Activated CD4-positive, alpha-beta memory T cell treated with anti-CD3 and anti-CD28 coated beads, Interleukin-2, amount 10 ng/mL, durations not matched to agents 7 days and 5 days (primary cell): ENCODE measurements around the gene IGSF23. TPM values are rescaled to one million over a fixed set of nuclear protein-coding genes. Genes with fewer than 3 reads are reported as not detected.
"Not testable (repeated sequence)": the region's sequence is repeated elsewhere in the genome, so short reads cannot be mapped to it uniquely, and the experiment has no call there.

ENCODE experiments used
- CTCF ChIA-PET: fragments of 350-600 bp; sonication (Branson Sonifier 250); formaldehyde crosslinking; loops from one replicate; lab custom pipeline; 2021; ENCODE audit warnings: antibody characterized with exemption, inconsistent platforms; lab: Charles Lee
- POLR2A ChIA-PET: fragments of 350-600 bp; sonication (Branson Sonifier 250); formaldehyde crosslinking; loops from one replicate; lab custom pipeline; 2021; ENCODE audit warnings: antibody characterized with exemption; lab: Charles Lee
- DNase-seq: peaks from one replicate; pipeline ENCODE4 v3.0.0-alpha.2; 2020
- H3K27ac Mint-ChIP-seq: one replicate; pipeline ENCODE4 v1.8.0; 2021; ENCODE audit warnings: mild to moderate bottlenecking, mixed read lengths
- H3K27me3 Mint-ChIP-seq: one replicate; pipeline ENCODE4 v1.8.0; 2021; ENCODE audit warnings: mixed read lengths
- H3K36me3 Mint-ChIP-seq: one replicate; pipeline ENCODE4 v1.8.0; 2021; ENCODE audit warnings: low read depth, mixed read lengths
- H3K4me1 Mint-ChIP-seq: one replicate; pipeline ENCODE4 v1.8.0; 2021; ENCODE audit warnings: mixed read lengths
- H3K4me3 Mint-ChIP-seq: one replicate; pipeline ENCODE4 v1.8.0; 2021; ENCODE audit warnings: mild to moderate bottlenecking, mixed read lengths
- H3K9me3 Mint-ChIP-seq: one replicate; pipeline ENCODE4 v1.8.0; 2021; ENCODE audit warnings: mixed read lengths
- total RNA-seq, 2 experiments: library from RNA; stranded (reverse); gene quantifications; one replicate each; pipeline ENCODE4 v1.2.3, GENCODE V29; 2021

IGSF23 gene
- total RNA-seq, 2 experiments from 2014 or later, result not detected

GRCh38 chr19:44576843-44577565, 36.4 kb upstream of the IGSF23 start:
- DNase-seq, result peak; percentile 17
- H3K4me3 Mint-ChIP-seq, result no peak overlapping the region

DNA sequence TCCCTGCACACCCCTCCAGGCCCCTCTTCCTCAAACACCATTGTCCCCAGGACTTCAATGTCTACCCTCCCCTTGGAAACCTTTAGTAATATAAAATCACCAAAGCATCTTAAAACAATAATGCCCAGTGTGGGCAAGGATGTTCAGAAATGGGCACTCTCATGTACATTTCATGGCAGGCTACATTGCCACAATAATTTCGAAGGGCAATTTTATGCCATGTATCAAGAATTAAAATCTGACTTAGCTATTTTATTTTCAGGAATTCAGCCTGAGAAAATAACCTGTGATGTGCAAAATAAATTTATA, 35.8 kb upstream of the IGSF23 start:
- no peak for DNase-seq
- H3K36me3 Mint-ChIP-seq, result no peaks in the 10 kb centered on the region
- H3K9me3 Mint-ChIP-seq, result peaks cover 7% of the 10 kb centered on the region
- no peak overlapping the region for H3K27ac Mint-ChIP-seq
- CTCF ChIA-PET, result interaction anchor here (1.0 to 1.3 kb wide), 2 partner anchors 11 to 77 kb away, joined by 3 to 5 read pairs; no protein-coding TSS in a partner anchor
- H3K4me3 Mint-ChIP-seq, result no peak overlapping the region
- no peaks in the 10 kb centered on the region for H3K4me1 Mint-ChIP-seq
- POLR2A ChIA-PET, result no interaction called here
- H3K27me3 Mint-ChIP-seq, result no peaks in the 10 kb centered on the region

More at GRCh38 chr19:44576843-44577565, 36.4 kb upstream of the IGSF23 start:
- Mint-ChIP-seq H3K27ac (no peak overlapping the region), H3K27me3 (no peaks in the 10 kb centered on the region), H3K9me3 (peaks cover 7% of the 10 kb centered on the region), H3K36me3 (no peaks in the 10 kb centered on the region), H3K4me1 (no peaks in the 10 kb centered on the region)
- POLR2A ChIA-PET, result no interaction called here
- CTCF ChIA-PET, result interaction anchor here (0.7 to 1.3 kb wide), 3 partner anchors 12 to 77 kb away, joined by 3 to 5 read pairs (median 3); no protein-coding TSS in a partner anchor

DNA sequence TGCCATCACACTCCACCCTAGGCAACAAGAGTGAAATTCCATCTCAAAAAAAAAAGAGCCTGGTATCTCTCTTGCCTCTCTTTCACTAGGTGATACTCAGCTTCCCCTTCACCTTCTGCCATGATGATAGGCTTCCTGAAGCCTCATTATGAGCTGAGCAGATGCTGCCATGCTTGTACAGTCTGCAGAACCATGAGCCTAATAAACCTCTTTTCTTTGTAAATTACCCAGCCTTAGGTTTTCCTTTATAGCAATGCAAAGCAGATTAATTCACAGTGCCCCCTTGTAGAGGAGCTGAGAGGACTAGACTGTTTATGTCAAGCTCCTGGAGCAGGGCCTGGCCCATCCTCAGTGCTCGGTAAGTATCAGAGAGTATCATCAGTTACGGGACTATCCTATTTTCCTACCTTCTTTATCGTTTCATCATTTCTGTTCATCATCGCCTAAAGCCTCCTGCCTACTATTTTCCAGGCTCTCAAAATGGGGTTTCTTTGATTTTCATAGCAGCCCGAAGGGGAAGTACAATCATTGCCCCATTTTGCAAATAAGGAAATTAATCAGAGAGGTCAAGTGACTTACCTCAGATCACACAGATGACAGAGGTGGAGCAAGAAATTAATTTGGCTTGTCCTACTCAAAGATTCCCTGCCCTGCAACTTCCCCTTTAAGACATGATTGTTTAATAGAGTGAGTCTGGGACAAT, 33.5 kb upstream of the IGSF23 start:
- CTCF ChIA-PET, result no interaction called here
- H3K27me3 Mint-ChIP-seq, result no peaks in the 10 kb centered on the region
- H3K4me1 Mint-ChIP-seq, result no peaks in the 10 kb centered on the region
- no peak overlapping the region for H3K4me3 Mint-ChIP-seq
- no peaks in the 10 kb centered on the region for H3K36me3 Mint-ChIP-seq
- H3K9me3 Mint-ChIP-seq, result peaks cover 7% of the 10 kb centered on the region
- no peak overlapping the region for H3K27ac Mint-ChIP-seq
- no peak for DNase-seq
- POLR2A ChIA-PET, result no interaction called here

- Mint-ChIP-seq H3K9me3 (peaks cover 8% of the 10 kb centered on the region), H3K27ac (no peak overlapping the region), H3K36me3 (no peaks in the 10 kb centered on the region), H3K4me1 (no peaks in the 10 kb centered on the region), H3K27me3 (no peaks in the 10 kb centered on the region), H3K4me3 (no peak overlapping the region)
- DNase-seq, result no peak
- ChIA-PET POLR2A (no interaction called here), CTCF (no interaction called here)
Observed at GRCh38 chr19:44580366-44580895, 32.9 kb upstream of the IGSF23 start.

- Mint-ChIP-seq H3K4me1 (no peaks in the 10 kb centered on the region), H3K27ac (no peak overlapping the region), H3K4me3 (no peak overlapping the region), H3K36me3 (no peaks in the 10 kb centered on the region), H3K27me3 (no peaks in the 10 kb centered on the region), H3K9me3 (peaks cover 11% of the 10 kb centered on the region)
- DNase-seq, result no peak
- ChIA-PET CTCF (no interaction called here), POLR2A (no interaction called here)
Observed at GRCh38 chr19:44581288-44581687, 32.1 kb upstream of the IGSF23 start.

- Mint-ChIP-seq H3K27ac (no peak overlapping the region), H3K9me3 (peaks cover 17% of the 10 kb centered on the region), H3K4me1 (peaks cover 6% of the 10 kb centered on the region), H3K36me3 (no peaks in the 10 kb centered on the region), H3K27me3 (no peaks in the 10 kb centered on the region), H3K4me3 (no peak overlapping the region)
- ChIA-PET CTCF (interaction anchor here (0.6 to 0.7 kb wide), 5 partner anchors 9 to 909 kb away, joined by 3 to 5 read pairs (median 3); no protein-coding TSS in a partner anchor), POLR2A (no interaction called here)
- no peak for DNase-seq
Observed at GRCh38 chr19:44582581-44583265, 30.6 kb upstream of the IGSF23 start.

- Mint-ChIP-seq H3K27me3 (no peaks in the 10 kb centered on the region), H3K9me3 (peaks cover 21% of the 10 kb centered on the region), H3K4me1 (peaks cover 11% of the 10 kb centered on the region), H3K27ac (no peak overlapping the region), H3K36me3 (no peaks in the 10 kb centered on the region), H3K4me3 (no peak overlapping the region)
- ChIA-PET CTCF (no interaction called here), POLR2A (no interaction called here)
- DNase-seq, result no peak
Observed at GRCh38 chr19:44585371-44586133, 27.8 kb upstream of the IGSF23 start.

DNA sequence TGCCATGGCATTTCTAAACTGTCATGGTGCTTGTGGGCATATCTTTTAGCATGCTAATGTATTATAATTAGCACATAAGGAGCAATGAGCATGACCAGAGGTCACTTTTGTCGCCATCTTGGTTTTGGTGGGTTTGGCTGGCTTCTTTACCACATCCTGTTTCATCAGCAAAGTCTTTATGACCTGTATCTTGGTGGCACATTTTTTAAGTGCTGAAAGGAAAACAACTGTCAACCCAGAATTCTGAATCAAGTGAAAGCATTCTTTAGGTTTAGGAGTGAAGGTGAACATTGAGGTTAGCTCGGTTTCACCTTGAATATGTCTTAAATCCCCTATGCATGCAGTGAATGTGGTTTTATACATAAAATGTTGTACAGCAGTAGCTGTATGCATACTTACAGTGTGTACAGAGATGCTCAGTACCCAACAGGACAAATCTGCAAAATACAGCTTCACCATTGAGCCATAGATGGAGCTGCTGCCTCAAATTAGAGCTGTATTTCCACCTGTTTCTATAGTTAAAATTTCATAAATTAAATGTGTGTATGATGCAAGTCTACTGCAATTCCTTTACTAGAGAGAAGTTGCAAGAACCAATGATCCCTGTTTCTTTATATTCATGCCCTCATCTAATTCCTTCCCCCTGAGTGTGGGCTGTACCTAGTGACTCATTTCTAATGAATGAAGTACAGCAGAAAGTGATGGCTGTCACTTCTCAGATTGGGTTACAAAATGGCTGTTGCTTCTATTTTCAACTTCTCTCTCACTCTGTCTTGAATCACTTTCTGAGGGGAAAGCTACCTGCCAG, 25.2 kb upstream of the IGSF23 start:
- peak; percentile 16 for DNase-seq
- no peak overlapping the region for H3K4me3 Mint-ChIP-seq
- no peak overlapping the region for H3K27ac Mint-ChIP-seq

GRCh38 chr19:44588771-44589112, 24.6 kb upstream of the IGSF23 start:
- Mint-ChIP-seq H3K36me3 (no peaks in the 10 kb centered on the region), H3K4me1 (peaks cover 11% of the 10 kb centered on the region), H3K27me3 (no peaks in the 10 kb centered on the region), H3K9me3 (peaks cover 18% of the 10 kb centered on the region), H3K4me3 (no peak overlapping the region), H3K27ac (no peak overlapping the region)
- POLR2A ChIA-PET, result no interaction called here
- no peak for DNase-seq
- CTCF ChIA-PET, result interaction anchor here (0.9 to 1.1 kb wide), 4 partner anchors 12 to 196 kb away, joined by 3 to 5 read pairs (median 4); no protein-coding TSS in a partner anchor

More for the DNA sequence above, 25.2 kb upstream of the IGSF23 start:
- Mint-ChIP-seq H3K4me1 (peaks cover 11% of the 10 kb centered on the region), H3K9me3 (peaks cover 18% of the 10 kb centered on the region), H3K36me3 (no peaks in the 10 kb centered on the region), H3K27me3 (no peaks in the 10 kb centered on the region)
- POLR2A ChIA-PET, result no interaction called here
- CTCF ChIA-PET, result interaction anchor here (0.9 to 1.1 kb wide), 4 partner anchors 11 to 196 kb away, joined by 3 to 5 read pairs (median 4); no protein-coding TSS in a partner anchor

DNA sequence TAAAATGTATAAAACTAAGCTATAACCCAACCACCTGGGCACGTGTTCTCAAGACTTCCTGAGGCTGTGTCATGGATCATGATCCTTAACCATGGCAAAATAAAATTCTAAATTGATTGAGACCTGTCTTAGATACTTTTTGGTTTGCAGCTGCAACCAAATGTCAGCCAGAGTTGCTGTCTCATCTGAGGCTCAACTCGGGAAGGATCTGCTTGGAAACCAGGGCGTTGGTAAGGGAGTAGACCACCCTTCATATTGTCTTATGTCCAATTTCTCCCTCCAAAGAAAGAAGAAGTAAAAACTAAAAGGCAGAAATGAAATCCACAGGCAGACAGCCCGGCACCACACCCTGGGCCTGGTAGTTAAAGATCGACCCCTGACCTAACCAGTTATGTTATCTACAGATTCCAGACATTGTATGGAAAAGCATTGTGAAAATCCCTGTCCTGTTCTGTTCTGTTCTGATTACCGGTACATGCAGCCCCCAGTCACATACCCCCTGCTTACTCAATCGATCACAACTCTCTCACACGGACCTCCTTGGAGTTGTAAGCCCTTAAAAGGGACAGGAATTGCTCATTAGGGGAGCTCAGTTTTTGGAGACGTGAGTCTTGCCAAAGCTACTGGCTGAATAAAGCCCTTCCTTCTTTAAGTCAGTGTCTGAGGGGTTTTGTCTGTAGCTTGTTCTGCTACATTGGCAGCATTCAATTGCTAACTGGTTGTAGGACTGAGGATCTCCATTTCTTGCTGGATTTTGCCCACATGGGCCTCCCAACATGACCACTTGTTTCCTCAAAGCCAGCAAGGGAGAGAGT, 22.9 kb upstream of the IGSF23 start:
- DNase-seq, result no peak
- H3K9me3 Mint-ChIP-seq, result peaks cover 19% of the 10 kb centered on the region
- CTCF ChIA-PET, result no interaction called here
- H3K36me3 Mint-ChIP-seq, result no peaks in the 10 kb centered on the region
- no peak overlapping the region for H3K4me3 Mint-ChIP-seq
- no peaks in the 10 kb centered on the region for H3K27me3 Mint-ChIP-seq
- peaks cover 11% of the 10 kb centered on the region for H3K4me1 Mint-ChIP-seq
- H3K27ac Mint-ChIP-seq, result no peak overlapping the region
- POLR2A ChIA-PET, result no interaction called here

DNA sequence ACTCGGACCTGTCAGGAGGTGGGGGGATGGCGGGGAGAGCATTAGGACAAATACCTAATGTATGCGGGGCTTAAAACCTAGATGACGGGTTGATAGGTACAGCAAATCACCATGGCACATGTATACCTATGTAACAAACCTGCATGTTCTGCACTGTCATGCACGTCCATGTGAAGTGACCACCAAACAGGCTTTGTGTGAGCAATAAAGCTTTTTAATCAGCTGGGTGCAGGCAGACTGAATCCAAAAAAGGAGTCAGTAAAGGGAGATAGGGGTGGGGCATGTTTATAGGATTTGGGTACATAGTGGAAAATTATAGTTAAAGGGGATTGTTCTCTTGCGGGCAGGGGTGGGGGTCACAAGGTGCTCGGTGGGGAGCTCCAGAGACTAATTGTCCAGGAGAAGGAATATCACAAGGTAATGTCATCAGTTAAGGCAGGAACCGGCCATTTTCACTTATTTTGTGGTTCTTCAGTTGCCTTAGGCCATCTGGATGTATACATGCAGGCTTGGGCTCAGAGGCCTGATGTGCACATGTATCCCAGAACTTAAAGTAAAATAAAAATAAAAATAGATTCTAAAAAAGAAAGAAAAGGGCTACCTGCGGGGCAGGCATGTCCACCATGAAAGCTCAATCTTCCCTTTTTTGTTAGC, 21.9 kb upstream of the IGSF23 start:
- H3K4me3 Mint-ChIP-seq, H3K27me3 Mint-ChIP-seq, POLR2A ChIA-PET, H3K27ac Mint-ChIP-seq, H3K36me3 Mint-ChIP-seq, DNase-seq: not testable (repeated sequence)
- CTCF ChIA-PET, result interaction anchor here (0.7 kb wide), 1 partner anchor 20 kb away, joined by 3 read pairs; no protein-coding TSS in a partner anchor
- Mint-ChIP-seq H3K4me1 (peaks cover 11% of the 10 kb centered on the region), H3K9me3 (peaks cover 18% of the 10 kb centered on the region)
